ENCODE measurements around the gene DENND6A.
"Not testable (repeated sequence)": the region's sequence is repeated elsewhere in the genome, so short reads cannot be mapped to it uniquely, and the experiment has no call there.

The DENND6A gene, protein sequence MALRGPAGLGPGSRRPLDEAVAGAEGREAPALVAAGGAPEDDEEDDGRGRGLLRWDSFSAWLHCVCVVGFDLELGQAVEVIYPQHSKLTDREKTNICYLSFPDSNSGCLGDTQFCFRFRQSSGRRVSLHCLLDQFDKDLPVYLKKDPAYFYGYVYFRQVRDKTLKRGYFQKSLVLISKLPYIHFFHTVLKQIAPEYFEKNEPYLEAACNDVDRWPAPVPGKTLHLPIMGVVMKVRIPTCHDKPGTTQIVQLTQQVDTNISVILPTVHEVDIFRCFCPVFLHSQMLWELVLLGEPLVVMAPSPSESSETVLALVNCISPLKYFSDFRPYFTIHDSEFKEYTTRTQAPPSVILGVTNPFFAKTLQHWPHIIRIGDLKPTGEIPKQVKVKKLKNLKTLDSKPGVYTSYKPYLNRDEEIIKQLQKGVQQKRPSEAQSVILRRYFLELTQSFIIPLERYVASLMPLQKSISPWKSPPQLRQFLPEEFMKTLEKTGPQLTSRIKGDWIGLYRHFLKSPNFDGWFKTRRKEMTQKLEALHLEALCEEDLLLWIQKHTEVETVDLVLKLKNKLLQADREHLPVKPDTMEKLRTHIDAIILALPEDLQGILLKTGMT

GRCh38 chr3:57692396-57693147 is at the start of gene DENND6A:
Gene DENND6A, minus strand, starts transcription at chr3:57693077. Its CDS starts 59 bp downstream, at chr3:57693018.
- peak; percentile 73 for DNase-seq

- no peak for DNase-seq
These were observed 47.1 kb upstream of the DENND6A start for GRCh38 chr3:57740027-57740426.

GRCh38 chr3:57738391-57738790 is 45.5 kb upstream of the DENND6A start:
- no peak for DNase-seq

DNA sequence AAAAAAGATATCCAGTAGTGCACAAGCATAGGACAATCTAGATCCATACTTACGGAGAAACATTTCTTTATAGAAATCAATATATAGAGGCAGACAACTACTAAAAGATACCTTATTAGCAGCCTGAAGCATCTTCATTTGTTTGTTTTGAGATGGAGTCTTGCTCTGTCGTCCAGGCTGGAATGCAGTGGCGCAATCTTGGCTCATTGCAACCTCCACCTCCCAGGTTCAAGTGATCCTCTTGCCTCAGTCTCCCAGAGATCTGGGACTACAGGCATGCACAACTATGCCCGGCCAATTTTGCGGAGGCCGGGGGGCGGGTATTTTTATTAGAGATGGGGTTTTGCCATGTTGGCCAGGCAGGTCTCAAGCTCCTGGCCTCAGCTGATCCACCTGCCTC is 45.0 kb upstream of the DENND6A start:
- DNase-seq = no peak

DNA sequence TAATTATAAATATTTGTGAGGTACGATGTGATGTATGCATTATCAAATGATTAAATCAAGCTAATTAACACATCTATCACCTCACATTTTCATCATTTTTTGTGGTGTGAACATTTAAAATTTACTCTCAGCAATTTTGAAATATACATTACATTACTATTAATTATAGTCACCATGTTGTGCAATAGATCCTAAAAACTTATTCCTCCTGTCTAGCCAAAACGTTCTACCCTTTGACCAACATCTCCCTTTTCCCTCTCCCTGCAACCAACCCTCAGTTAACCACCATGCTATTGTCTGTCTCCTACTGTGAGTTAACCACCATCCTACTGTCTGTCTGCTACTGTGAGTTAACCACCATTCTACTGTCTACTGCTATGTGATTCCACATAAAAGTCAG is 42.5 kb upstream of the DENND6A start:
- DNase-seq = no peak

GRCh38 chr3:57733790-57734189 is 40.9 kb upstream of the DENND6A start:
- DNase-seq = no peak

DNA sequence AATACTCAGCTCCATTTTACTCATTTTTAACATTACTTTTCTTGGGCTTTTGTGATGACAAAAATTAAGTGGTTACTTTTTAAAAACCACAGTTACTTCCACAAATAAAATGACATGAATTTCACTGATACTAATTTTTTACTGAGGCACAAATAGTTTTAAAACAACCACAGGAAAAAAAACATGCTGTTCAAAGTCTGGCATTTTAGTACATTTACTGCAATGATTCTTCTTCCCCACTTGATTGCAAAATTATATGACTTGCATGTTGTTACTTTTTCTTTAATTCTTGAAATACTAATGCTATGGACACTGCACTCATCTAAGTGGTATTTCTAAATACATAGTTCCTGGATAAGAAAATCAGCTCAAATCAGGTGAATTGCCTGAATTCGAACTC is 38.4 kb upstream of the DENND6A start:
- no peak for DNase-seq

- DNase-seq = no peak
These were observed 37.8 kb upstream of the DENND6A start for GRCh38 chr3:57730682-57731081.

DNA sequence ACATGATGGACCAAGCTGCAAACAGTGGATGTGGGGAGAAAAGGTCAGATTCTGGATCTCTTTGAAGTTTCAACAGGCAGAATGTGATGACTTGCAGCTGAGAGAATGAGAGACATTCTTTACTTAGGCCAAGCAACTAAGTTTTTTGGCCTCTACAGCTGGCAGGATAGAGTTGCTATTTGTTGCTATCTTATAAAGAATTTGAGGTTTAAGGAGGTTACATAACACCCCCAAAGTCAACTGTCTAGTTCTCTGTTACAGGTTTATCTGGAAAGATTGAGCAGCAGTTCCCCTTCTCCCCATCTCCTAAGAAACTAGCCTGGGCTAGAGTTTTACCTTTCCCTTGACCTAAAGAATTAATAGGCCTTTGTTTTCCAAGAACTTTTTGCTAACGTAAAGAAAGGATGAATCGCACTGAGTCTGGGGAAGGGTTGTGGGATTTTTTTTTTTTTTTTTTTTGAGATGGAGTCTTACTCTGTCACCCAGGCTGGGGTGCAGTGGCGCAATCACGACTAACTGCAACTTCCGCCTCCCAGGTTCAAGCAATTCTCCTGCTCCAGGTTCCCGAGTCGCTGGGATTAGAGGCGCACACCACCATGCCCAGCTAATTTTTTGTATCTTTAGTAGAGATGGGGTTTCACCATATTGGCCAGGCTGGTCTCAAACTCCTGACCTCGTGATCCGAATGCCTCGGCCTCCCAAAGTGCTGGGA is 36.6 kb upstream of the DENND6A start:
- no peak for DNase-seq

GRCh38 chr3:57727106-57727505 is 34.2 kb upstream of the DENND6A start:
- no peak for DNase-seq

DNA sequence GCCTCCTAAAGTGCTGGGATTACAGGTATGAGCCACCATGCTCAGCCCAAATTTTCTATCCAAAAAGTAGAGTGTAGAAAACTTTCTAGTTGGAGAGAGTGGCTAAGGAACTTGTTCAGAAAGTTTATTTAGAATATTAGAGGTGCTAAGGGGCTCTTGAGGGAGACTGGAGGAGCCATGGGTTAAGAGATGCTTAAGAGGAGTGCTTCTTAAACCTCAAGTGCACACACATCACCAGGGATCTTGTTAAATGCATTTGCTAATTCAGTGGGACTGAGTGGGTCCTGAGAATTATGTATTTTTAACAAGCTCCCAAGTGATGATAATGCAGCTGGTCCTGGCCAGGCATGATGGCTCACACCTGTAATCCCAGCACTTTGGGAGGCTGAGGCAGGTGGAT is 33.5 kb upstream of the DENND6A start:
- no peak for DNase-seq

- DNase-seq = no peak
These were observed 25.2 kb upstream of the DENND6A start for GRCh38 chr3:57718118-57718517.

- no peak for DNase-seq
These were observed 24.5 kb upstream of the DENND6A start for GRCh38 chr3:57717205-57717868.

GRCh38 chr3:57715686-57716085 is 22.8 kb upstream of the DENND6A start:
- no peak for DNase-seq

GRCh38 chr3:57709559-57709958 is 16.7 kb upstream of the DENND6A start:
- no peak for DNase-seq

- no peak for DNase-seq
These were observed 16.2 kb upstream of the DENND6A start for GRCh38 chr3:57709031-57709430.

- DNase-seq = no peak
These were observed 13.6 kb upstream of the DENND6A start for GRCh38 chr3:57706462-57706861.

DNA sequence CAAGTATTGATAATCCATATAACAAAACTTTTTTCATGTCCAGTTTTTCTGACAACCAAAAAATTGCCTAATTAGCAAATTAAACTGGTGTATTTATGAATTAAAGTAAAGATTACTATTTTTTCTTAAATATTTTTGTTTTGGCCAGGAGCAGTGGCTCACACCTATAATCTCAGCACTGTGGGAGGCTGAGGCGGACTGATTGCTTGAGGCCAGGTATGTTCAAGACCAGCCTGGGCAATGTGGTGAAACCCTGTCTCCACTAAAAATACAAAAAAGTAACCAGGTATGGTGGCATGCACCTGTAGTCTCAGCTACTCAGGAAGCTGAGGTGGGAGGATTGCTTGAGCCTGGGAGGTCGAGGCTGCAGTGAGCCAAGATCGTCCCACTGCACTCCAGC is 12.5 kb upstream of the DENND6A start:
- not testable (repeated sequence) for DNase-seq

DNA sequence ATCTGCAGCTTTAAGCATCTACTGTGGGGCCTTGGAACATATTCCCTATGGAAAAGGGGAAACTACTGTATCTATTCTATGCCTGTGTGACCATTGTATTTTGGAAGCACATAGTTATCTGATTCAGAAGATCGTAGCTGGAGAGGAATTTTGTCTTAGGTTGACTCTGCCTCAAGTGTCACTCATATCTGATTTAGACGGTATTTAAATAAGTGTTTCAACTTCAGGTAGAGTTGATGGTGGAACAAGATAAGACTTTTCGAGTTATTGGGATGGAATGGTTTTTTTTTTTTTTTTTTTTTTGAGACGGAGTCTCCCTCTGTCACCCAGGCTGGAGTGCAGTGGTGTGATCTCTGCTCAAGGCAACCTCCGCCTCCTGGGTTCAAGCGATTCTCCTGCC is 8.9 kb upstream of the DENND6A start:
- DNase-seq = no peak

DNA sequence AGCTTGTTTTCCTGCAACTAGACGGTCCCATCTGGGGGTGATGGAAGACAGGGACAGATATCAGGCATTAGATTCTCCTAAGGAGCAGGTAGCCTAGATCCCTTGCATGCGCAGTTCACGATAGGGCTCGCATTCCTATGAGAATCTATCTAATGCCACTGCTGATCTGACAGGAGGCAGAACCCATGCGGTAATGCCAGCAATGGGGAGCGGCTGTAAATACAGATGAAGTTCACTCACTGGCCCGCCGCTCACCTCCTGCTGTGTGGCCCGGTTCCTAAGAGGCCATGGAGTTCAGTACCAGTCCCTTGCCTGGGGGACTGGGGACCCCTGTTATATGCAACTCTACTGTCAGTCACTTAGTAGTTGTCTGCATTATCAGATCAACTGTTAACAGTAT is 7.9 kb upstream of the DENND6A start:
- DNase-seq = no peak

DNA sequence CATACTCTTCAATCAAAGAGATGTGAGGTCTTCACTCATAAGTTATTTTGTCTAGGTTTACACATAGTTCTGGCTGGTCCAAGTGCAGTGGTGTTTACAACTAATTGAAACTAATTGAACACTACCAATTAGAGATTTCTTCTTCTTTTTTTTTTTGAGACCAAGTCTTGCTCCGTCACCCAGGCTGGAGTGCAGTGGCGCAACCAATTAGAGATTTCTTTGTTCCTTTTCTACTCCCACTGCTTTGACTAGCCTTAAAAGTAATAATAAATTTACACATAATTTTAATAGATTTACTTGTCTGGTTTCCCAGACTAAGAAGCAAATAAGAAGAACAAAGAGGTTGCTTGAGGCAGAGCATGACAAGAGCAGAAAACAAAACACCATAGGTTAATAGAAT is 6.7 kb upstream of the DENND6A start:
- no peak for DNase-seq

DNA sequence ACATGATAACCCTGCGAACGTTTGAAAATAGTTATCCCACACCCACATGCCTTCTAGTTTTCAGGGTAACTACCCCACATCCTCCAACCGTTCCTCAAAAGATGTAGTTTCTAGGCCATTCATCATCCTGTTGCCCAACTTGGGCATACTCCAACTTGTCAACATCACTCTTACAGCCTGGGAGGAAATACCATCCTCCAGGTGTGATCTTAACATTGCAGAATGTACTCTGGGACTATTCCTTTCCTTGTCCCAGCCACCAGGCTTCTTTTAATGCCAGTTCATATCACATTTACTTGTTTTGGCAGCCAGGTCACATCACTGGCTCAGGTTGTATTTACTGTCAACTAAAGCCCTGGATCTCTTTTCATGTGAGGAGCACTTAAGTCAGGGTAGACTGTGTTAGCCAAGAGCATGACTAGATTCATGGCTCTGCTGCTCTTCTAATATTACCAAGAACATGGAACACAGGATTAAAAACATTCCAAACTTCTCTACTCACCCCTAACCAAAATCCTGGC is 4.0 kb upstream of the DENND6A start:
- peak; percentile 54 for DNase-seq
